ENCODE data around the gene HMOX1. TPM values are rescaled to one million over a fixed set of nuclear protein-coding genes. Genes with fewer than 3 reads are reported as not detected.
A peak's percentile ranks its signal among the peaks of the same experiment; 100 is the strongest.
"Not testable (repeated sequence)": the region's sequence is repeated elsewhere in the genome, so short reads cannot be mapped to it uniquely, and the experiment has no call there.

Gene HMOX1
- total RNA-seq, 2 experiments from 2014 or later, result 0.26 to 0.39 TPM

DNA sequence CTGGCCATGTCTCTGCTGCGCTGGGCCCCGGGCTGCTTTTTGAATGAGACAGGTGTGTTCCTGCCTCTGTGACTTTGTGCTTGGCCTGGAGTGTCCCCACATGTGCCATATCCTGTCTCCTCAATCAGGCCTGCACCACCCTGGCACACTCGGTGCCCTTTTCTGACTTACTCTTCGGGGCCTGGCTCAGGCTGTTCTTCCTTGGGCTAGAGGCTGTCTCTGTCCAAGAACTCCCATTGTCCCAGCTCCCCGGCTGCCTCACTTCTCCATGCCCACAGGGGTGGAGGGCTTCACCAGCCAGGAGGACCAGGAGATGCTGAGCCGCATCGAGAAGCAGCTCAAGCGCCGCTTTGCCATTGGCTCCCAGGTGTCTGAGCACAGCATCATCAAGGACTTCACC is 42.0 kb downstream of the HMOX1 start:
- Mint-ChIP-seq H3K4me3 (no peak overlapping the region), H3K27me3 (no peaks in the 10 kb centered on the region), H3K9me3 (no peaks in the 10 kb centered on the region), H3K36me3 (peaks cover 14% of the 10 kb centered on the region), H3K4me1 (peaks cover 2% of the 10 kb centered on the region), H3K27ac (no peak overlapping the region)
- no peak for DNase-seq

DNA sequence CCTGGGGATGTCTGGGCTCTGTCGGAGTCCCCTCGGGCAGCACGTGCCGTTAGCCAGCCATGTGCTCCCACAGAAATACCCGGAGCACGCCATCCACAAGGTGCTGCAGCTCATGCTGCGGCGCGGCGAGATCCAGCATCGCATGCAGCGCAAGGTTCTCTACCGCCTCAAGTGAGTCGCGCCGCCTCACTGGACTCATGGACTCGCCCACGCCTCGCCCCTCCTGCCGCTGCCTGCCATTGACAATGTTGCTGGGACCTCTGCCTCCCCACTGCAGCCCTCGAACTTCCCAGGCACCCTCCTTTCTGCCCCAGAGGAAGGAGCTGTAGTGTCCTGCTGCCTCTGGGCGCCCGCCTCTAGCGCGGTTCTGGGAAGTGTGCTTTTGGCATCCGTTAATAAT is 43.2 kb downstream of the HMOX1 start:
- Mint-ChIP-seq H3K27me3 (no peaks in the 10 kb centered on the region), H3K27ac (no peak overlapping the region), H3K36me3 (peaks cover 12% of the 10 kb centered on the region), H3K4me3 (no peak overlapping the region), H3K9me3 (no peaks in the 10 kb centered on the region), H3K4me1 (peaks cover 4% of the 10 kb centered on the region)
- DNase-seq, result no peak

DNA sequence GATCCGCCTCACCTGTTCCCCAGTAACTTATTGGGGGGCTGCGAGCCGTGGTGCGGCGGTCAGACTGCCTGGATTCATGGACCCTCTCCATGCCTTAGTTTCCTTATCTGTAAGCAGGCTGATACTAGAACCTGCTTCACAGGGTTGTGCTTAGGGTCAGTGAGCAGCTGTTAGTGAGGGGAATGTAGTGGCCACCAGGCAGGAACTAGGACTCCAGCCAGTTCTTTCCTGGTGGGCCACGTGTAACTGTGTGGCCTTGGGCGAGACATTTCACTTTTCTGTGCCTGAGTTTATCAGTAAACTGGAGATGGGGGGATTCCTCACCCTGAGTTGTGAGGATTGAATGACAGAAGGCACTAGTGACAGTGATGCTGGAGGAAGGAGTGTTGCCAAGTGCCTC is 43.9 kb downstream of the HMOX1 start:
- Mint-ChIP-seq H3K27me3 (no peaks in the 10 kb centered on the region), H3K9me3 (no peaks in the 10 kb centered on the region), H3K4me3 (no peak overlapping the region), H3K27ac (no peak overlapping the region), H3K36me3 (peaks cover 12% of the 10 kb centered on the region), H3K4me1 (peaks cover 4% of the 10 kb centered on the region)
- no peak for DNase-seq

- Mint-ChIP-seq H3K4me3 (no peak overlapping the region), H3K27me3 (no peaks in the 10 kb centered on the region), H3K27ac (no peak overlapping the region), H3K36me3 (peaks cover 17% of the 10 kb centered on the region), H3K4me1 (peaks cover 4% of the 10 kb centered on the region), H3K9me3 (no peaks in the 10 kb centered on the region)
- no peak for DNase-seq
Measured at GRCh38 chr22:35425546-35425945, 44.6 kb downstream of the HMOX1 start.

GRCh38 chr22:35425971-35426800 is 45.3 kb downstream of the HMOX1 start:
- Mint-ChIP-seq H3K4me3 (no peak overlapping the region), H3K36me3 (peaks cover 20% of the 10 kb centered on the region), H3K9me3 (no peaks in the 10 kb centered on the region), H3K4me1 (peaks cover 4% of the 10 kb centered on the region), H3K27me3 (no peaks in the 10 kb centered on the region), H3K27ac (peak overlapping the region; percentile 29)
- no peak for DNase-seq

DNA sequence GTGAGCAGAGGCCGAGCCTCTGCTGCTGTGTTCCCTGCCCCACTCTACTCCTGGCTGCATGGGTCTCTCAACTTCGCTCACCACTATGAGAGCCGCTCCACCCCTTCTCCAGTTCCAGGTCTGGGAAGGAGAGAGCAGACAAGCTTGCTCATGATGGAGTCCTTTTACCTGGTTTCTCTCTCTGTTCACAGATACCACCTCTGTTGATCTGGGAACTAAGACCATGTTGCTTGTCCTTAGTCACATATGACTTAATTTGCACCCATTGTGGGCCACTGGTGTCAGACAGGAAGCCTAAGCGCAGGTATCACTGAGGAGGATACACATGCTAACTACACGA is 45.9 kb downstream of the HMOX1 start:
- Mint-ChIP-seq H3K27ac (peak overlapping the region; percentile 29), H3K27me3 (no peaks in the 10 kb centered on the region), H3K36me3 (peaks cover 26% of the 10 kb centered on the region), H3K9me3 (peaks cover under 1% of the 10 kb centered on the region), H3K4me1 (peaks cover 4% of the 10 kb centered on the region), H3K4me3 (no peak overlapping the region)
- no peak for DNase-seq

GRCh38 chr22:35430897-35431322 is 50.0 kb downstream of the HMOX1 start:
- H3K4me3 Mint-ChIP-seq, result no peak overlapping the region
- H3K4me1 Mint-ChIP-seq, result peaks cover 4% of the 10 kb centered on the region
- peaks cover 8% of the 10 kb centered on the region for H3K9me3 Mint-ChIP-seq
- peak; percentile 66 for DNase-seq
- peaks cover 44% of the 10 kb centered on the region for H3K36me3 Mint-ChIP-seq
- no peak overlapping the region for H3K27ac Mint-ChIP-seq
- H3K27me3 Mint-ChIP-seq, result no peaks in the 10 kb centered on the region

DNA sequence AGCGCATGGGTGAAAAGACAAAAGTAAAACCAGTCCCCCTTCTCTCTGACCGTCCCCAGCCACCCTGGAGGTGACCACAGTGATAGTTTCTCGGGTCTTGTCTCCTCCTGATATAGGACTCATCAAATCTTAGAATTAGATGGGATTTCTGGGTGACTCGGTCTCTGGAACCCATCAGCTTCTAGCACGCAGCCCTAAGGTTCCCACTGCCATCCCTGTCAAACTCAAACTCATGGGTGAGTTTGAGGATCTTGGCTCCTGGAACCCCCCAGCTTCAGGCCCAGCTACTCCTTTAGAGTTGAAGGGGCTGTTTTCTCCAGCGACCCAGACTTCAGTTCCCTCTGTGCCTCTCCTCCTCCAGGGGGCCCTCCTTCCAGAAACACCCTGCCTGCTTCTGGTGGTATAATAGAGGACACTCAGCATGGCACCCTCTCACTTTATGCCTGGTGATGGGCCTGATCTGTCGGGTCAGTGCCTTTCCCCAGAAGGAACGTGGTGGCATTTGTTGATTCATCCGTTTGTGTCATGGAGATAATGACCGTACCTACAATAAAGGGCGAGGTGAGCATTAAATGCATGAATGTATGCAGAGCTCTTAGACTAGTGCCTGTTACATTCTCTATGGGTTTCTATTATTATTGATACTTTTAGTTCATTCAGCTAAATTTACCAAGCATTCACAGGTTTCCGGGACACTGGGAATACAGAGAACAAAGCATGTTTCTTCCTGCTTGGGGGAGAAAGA is 50.8 kb downstream of the HMOX1 start:
- H3K4me3 Mint-ChIP-seq, result no peak overlapping the region
- peaks cover 44% of the 10 kb centered on the region for H3K36me3 Mint-ChIP-seq
- no peak overlapping the region for H3K27ac Mint-ChIP-seq
- H3K9me3 Mint-ChIP-seq, result peaks cover 8% of the 10 kb centered on the region
- H3K27me3 Mint-ChIP-seq, result no peaks in the 10 kb centered on the region
- DNase-seq, result no peak
- peaks cover 4% of the 10 kb centered on the region for H3K4me1 Mint-ChIP-seq

- no peak overlapping the region for H3K27ac Mint-ChIP-seq
- H3K4me1 Mint-ChIP-seq, result peaks cover 2% of the 10 kb centered on the region
- no peak for DNase-seq
- H3K9me3 Mint-ChIP-seq, result peaks cover 8% of the 10 kb centered on the region
- H3K27me3 Mint-ChIP-seq, result no peaks in the 10 kb centered on the region
- no peak overlapping the region for H3K4me3 Mint-ChIP-seq
- peaks cover 50% of the 10 kb centered on the region for H3K36me3 Mint-ChIP-seq
Measured at GRCh38 chr22:35432228-35432905, 51.5 kb downstream of the HMOX1 start.

- H3K27ac Mint-ChIP-seq, result no peak overlapping the region
- DNase-seq, result no peak
- H3K27me3 Mint-ChIP-seq, result no peaks in the 10 kb centered on the region
- no peaks in the 10 kb centered on the region for H3K4me1 Mint-ChIP-seq
- no peak overlapping the region for H3K4me3 Mint-ChIP-seq
- peaks cover 66% of the 10 kb centered on the region for H3K36me3 Mint-ChIP-seq
- H3K9me3 Mint-ChIP-seq, result peaks cover 8% of the 10 kb centered on the region
Measured at GRCh38 chr22:35434061-35434710, 53.3 kb downstream of the HMOX1 start.

GRCh38 chr22:35435201-35435740 is 54.4 kb downstream of the HMOX1 start:
- H3K27ac Mint-ChIP-seq, result no peak overlapping the region
- H3K27me3 Mint-ChIP-seq, result no peaks in the 10 kb centered on the region
- DNase-seq, result no peak
- H3K36me3 Mint-ChIP-seq, result peaks cover 63% of the 10 kb centered on the region
- peaks cover 8% of the 10 kb centered on the region for H3K9me3 Mint-ChIP-seq
- no peaks in the 10 kb centered on the region for H3K4me1 Mint-ChIP-seq
- no peak overlapping the region for H3K4me3 Mint-ChIP-seq

- Mint-ChIP-seq H3K9me3 (peaks cover 8% of the 10 kb centered on the region), H3K27ac (no peak overlapping the region), H3K4me1 (no peaks in the 10 kb centered on the region), H3K27me3 (no peaks in the 10 kb centered on the region), H3K4me3 (no peak overlapping the region), H3K36me3 (peaks cover 58% of the 10 kb centered on the region)
- no peak for DNase-seq
Measured at GRCh38 chr22:35436421-35436820, 55.5 kb downstream of the HMOX1 start.

DNA sequence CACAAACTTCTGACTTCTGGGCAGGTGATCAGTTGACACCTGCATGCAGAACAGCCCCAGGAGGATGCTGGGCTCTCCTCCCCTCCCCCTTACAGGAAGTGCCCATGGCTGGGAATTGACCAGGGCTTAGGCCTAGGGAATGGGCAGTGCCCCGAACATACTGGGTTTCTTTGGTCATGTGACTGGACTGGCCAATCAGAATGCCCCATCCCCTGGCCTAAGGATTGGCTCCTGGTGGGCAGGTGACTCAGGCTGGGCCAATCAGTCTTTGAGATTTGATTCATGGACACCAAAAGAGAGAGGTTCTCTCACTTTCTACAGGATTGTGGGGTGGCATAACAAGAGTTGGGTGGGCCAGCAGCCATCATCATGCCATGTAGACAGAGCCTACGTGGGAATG is 56.2 kb downstream of the HMOX1 start:
- Mint-ChIP-seq H3K36me3 (peaks cover 52% of the 10 kb centered on the region), H3K9me3 (peaks cover 5% of the 10 kb centered on the region), H3K27me3 (no peaks in the 10 kb centered on the region), H3K27ac (no peak overlapping the region), H3K4me1 (no peaks in the 10 kb centered on the region), H3K4me3 (no peak overlapping the region)
- DNase-seq, result peak; percentile 18

GRCh38 chr22:35438673-35439364 is 57.9 kb downstream of the HMOX1 start:
- not testable (repeated sequence) for H3K4me3 Mint-ChIP-seq, H3K4me1 Mint-ChIP-seq, H3K27me3 Mint-ChIP-seq, DNase-seq, H3K27ac Mint-ChIP-seq, H3K9me3 Mint-ChIP-seq
- peaks cover 35% of the 10 kb centered on the region for H3K36me3 Mint-ChIP-seq

All from activated naive CD8-positive, alpha-beta T cell treated with anti-CD3 and anti-CD28 coated beads for 36 hours (primary cell).